Peyer's patch (tissue), 4 donors: ENCODE results near the gene PI4KA. TPM values are rescaled to one million over a fixed set of nuclear protein-coding genes. Genes with fewer than 3 reads are reported as not detected.
"Not testable (repeated sequence)": the region's sequence is repeated elsewhere in the genome, so short reads cannot be mapped to it uniquely, and the experiment has no call there.

Experiments used
- DNase-seq, 3 donors: peaks; one replicate each; pipeline ENCODE4 v3.0.0-alpha.2; 2017 to 2019
- H3K27ac ChIP-seq, 4 donors: fragments of 200-600 bp; sonication (generic); one replicate each; pipeline ENCODE4 v1.5.1; 2016 to 2019
- H3K27me3 ChIP-seq, 2 donors: fragments of 200-600 bp; sonication (generic); one replicate each; pipeline ENCODE4 v1.5.1; 2019
- H3K36me3 ChIP-seq, 3 donors: fragments of 200-600 bp; sonication (generic); one replicate each; pipeline ENCODE4 v1.5.1; 2016 to 2019
- H3K4me1 ChIP-seq, 4 donors: fragments of 200-600 bp; sonication (generic); one replicate each; pipeline ENCODE4 v1.5.1; 2016 to 2019
- H3K4me3 ChIP-seq, 4 donors: fragments of 200-600 bp; sonication (generic); 1 replicate in 3 of 4; 2 replicates in 1 of 4; pipeline ENCODE4 v1.5.1; 2016 to 2019; ENCODE audit warnings: mild to moderate bottlenecking in 1 of 4
- H3K9me3 ChIP-seq, 4 donors: fragments of 200-600 bp; sonication (generic); one replicate each; pipeline ENCODE4 v1.5.1; 2016 to 2019; ENCODE audit warnings: mild to moderate bottlenecking in 1 of 4
- POLR2A ChIP-seq, 2 donors: fragments of 450-650 bp; IDR thresholded peaks; one replicate each; pipeline ENCODE4 v1.5.1; 2017; ENCODE audit warnings: antibody characterized with exemption in 2 of 2, mild to moderate bottlenecking in 2 of 2, moderate library complexity in 2 of 2
- total RNA-seq, 4 donors: library from RNA; depleted of rRNA; stranded (reverse); fragments of >200 nt; gene quantifications; one replicate each; pipeline ENCODE4 v1.1.0, GENCODE V29; 2016
- TF ChIP-seq, protein P1 (sequence below), 6 experiments: fragments of 450-650 bp in 4 of 6; fragments of 200-600 bp in 2 of 6; sonication (generic) in 1 of 6; IDR thresholded peaks; one replicate each; pipeline ENCODE4 v1.5.1; 2017 to 2019; ENCODE audit warnings: antibody characterized with exemption in 6 of 6, mild to moderate bottlenecking in 3 of 6, moderate library complexity in 1 of 6

PI4KA gene
- total RNA-seq, 4 donors from 2014 or later = 99.7 to 184 (median 161) TPM

DNA sequence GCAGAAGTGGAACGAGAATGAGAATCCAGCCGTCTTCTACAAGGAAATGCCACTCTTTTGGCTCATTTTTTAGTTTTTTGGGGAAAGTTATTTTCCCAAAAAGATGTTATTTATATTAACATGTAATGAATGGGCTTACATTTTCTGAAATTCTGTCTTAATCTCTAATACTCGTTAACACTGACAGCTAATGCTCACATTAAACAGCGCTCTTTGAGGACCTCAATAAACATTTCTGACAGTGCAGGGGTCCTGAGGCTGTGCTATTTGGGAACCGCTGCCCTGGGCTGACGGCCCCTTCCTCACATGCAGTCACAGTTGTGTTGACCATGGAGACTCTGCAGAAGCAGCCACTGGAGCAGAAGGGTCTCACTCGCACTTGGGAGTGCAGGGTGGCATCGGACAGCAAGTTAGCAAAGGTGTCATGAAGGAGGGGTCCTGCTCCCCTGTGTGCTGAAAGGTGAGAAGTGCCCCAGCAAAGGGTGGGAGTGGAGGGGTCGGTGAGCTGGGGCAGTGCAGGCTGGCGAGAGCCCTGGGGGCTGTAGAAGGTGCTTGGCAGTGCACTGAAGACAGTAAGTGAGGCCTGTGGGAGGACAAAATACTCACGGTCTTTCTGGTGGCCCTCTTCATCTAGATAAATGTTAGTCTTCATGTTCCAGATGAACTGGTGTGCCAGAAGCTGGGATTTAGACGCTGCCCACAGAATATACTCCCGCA, 137.8 kb downstream of the PI4KA start:
- peak overlapping the region in 1 of 4 donors; percentile 18 for H3K27ac ChIP-seq
- no peaks in the 10 kb centered on the region for H3K4me1 ChIP-seq
- no peak overlapping the region for H3K4me3 ChIP-seq
- no peaks in the 10 kb centered on the region for H3K9me3 ChIP-seq
- TF ChIP-seq, protein P1, sequence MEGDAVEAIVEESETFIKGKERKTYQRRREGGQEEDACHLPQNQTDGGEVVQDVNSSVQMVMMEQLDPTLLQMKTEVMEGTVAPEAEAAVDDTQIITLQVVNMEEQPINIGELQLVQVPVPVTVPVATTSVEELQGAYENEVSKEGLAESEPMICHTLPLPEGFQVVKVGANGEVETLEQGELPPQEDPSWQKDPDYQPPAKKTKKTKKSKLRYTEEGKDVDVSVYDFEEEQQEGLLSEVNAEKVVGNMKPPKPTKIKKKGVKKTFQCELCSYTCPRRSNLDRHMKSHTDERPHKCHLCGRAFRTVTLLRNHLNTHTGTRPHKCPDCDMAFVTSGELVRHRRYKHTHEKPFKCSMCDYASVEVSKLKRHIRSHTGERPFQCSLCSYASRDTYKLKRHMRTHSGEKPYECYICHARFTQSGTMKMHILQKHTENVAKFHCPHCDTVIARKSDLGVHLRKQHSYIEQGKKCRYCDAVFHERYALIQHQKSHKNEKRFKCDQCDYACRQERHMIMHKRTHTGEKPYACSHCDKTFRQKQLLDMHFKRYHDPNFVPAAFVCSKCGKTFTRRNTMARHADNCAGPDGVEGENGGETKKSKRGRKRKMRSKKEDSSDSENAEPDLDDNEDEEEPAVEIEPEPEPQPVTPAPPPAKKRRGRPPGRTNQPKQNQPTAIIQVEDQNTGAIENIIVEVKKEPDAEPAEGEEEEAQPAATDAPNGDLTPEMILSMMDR (IDR thresholded peaks at IDR 0.05) = no peak
- TF ChIP-seq POLR2A (IDR thresholded peaks at IDR 0.05) = no peak
- peaks cover 0 to 38% (median 0%) of the 10 kb centered on the region in 3 donors for H3K36me3 ChIP-seq
- DNase-seq = no peak
- H3K27me3 ChIP-seq = no peaks in the 10 kb centered on the region

DNA sequence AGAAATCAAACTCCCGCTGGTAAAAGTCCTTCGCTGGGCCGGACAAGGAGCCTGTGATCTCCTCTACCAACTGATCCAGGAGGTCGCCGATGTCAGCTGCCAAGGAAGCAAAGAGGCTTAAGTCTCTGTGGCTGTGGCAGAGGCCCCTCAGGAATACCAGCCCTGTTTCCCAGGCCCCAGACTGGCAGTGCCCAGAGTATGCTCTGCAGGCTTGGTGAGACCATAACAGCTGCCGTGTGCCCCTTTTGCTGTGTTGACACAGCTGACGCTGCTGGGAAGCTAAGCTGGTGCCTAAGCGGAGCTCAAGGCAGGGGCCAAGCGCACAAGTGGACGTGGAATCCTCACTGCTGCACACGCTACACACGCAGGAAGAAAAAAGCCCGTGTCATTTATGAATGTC, 139.9 kb downstream of the PI4KA start:
- not testable (repeated sequence) for H3K9me3 ChIP-seq, H3K4me3 ChIP-seq, DNase-seq, H3K4me1 ChIP-seq, H3K27me3 ChIP-seq
- Histone ChIP-seq H3K27ac (peak overlapping the region in 1 of 4 donors; percentile 49), H3K36me3 (peaks cover 0 to 29% (median 0%) of the 10 kb centered on the region in 3 donors)

DNA sequence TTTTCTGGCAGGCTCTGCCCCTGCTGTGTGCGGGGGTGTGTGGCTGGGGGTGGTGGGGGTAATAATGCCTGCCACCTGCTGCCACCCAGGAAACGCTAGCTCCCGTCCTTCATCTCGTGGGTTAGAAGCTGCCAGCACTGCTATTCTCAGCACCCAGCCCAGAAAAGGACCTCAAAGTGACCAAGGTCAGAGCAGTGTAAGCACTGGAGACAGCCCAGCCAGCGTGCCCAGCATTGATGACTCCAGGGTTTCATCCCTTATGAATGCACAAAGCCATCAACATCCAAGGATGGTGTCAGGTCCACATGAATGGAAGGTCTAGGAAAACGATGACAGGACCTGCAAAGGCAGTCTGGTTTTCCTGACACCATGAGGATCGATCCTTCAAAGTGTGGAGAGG, 140.6 kb downstream of the PI4KA start:
- H3K4me1 ChIP-seq = not testable (repeated sequence)

DNA sequence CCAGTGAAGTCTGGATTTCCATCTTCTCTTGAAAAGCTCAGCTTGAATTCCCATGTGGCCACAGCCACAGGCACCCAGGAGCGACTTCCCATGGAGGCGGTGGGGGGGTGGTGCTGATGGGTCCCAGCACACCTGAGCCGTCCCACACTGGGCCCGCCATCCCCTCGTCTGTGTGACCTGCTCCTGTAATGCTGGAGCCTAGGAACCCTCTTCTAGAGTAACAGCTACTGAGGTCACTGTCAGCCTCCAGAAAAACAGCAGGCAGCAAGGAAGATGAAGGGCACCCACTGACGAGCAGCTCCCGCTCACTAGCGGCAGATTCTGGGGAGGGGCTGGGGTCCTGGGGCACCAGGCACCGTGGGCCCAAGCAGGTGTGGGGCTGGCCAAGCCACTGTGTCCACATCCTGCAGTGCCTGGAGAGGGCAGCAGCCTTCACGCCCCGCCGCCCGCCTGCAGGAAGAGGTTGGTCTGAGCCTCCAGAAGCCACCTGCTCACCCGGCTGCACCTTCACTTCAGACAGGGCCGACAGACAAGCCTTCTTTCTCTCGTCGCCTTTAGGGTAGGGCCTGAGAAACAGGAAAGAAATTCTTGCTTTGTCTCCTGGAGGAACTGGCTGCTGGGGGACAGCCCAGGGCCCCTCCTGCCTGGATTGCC, 141.3 kb downstream of the PI4KA start:
- DNase-seq = peak in 2 of 3 donors; percentile 55 to 58
- H3K4me1 ChIP-seq = not testable (repeated sequence)
- H3K36me3 ChIP-seq = peaks cover 0 to 36% (median 0%) of the 10 kb centered on the region in 3 donors

More for the DNA sequence above, 140.6 kb downstream of the PI4KA start:
- not testable (repeated sequence) for H3K9me3 ChIP-seq, H3K4me3 ChIP-seq, DNase-seq, H3K27me3 ChIP-seq
- Histone ChIP-seq H3K36me3 (peaks cover 0 to 32% (median 0%) of the 10 kb centered on the region in 3 donors), H3K27ac (peak overlapping the region in 1 of 4 donors; percentile 49)

DNA sequence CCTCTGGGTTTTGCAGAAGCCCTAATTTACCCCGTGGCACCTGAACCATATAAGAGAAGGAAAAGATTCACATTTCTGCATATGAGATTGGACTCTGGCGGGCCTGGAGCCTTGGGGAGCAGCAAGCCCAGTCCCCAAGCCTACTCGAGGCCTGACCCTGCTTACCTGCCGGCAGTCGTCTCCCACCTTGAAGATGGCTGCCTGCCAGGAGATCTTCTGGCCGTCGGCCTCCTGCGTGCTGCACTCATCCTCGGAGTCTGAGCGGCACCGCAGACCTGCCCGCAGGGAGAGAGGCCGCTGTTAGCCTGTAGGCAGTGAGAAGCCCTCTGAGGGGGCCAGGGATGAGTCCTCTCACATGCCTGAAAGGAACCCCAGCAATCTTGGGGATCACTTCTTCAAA, 145.5 kb downstream of the PI4KA start:
- H3K27me3 ChIP-seq, DNase-seq, H3K4me3 ChIP-seq, H3K27ac ChIP-seq, H3K9me3 ChIP-seq, H3K4me1 ChIP-seq: not testable (repeated sequence)
- peaks cover 0 to 28% (median 0%) of the 10 kb centered on the region in 3 donors for H3K36me3 ChIP-seq

More for the DNA sequence above, 141.3 kb downstream of the PI4KA start:
- H3K27me3 ChIP-seq, H3K4me3 ChIP-seq, H3K9me3 ChIP-seq: not testable (repeated sequence)
- peak overlapping the region in 1 of 4 donors; percentile 60 for H3K27ac ChIP-seq

DNA sequence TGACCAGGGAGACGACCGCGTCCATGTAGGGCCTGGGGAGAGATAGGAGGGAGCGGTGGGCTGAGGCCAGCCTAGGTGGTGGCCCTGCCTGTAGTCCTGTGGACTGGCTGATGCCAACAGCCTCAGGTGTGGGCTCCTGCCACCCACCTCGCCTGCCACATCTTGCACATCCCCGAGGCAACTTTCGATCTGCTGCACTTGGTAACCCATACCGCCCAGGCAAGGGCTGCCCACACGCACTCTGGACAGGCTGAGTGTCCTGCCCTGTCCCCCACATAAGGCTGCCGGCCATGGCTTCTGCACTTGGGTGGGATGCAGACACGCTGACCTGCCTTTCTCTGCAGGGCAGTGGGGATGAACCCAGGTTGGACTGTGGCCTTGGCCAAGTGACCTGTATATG, 148.6 kb downstream of the PI4KA start:
- H3K27ac ChIP-seq, H3K27me3 ChIP-seq, H3K9me3 ChIP-seq, H3K4me1 ChIP-seq, DNase-seq, H3K4me3 ChIP-seq: not testable (repeated sequence)
- H3K36me3 ChIP-seq = peaks cover 0 to 25% (median 0%) of the 10 kb centered on the region in 3 donors

DNA sequence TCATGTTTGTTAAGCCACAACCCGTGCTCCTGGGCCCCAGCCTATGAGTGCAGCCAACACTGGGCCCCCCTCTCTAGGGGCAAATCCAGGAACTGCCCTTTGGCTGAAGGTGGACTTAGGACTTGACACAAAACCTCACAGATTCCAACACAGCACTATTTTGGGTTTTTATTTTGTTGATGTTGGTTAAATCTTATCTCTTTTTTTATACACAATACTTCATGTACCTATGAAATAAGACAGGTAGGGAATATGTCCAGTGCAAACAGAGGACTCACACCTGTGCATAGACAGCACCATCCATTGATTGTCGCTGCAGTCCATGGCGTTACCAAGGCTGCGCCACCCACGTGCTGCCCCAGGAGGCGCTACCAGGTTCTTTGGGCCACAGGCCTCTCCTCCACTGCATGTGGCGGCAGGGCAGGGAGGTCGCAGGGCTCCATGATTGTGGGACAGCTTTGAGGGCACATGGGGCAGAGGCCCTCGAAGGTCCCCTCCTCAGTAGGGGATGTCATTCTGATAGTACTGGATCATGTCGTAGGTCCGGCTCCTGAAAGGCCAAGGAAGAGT, 151.0 kb downstream of the PI4KA start:
- H3K36me3 ChIP-seq = peaks cover 0 to 15% (median 0%) of the 10 kb centered on the region in 3 donors
- H3K27me3 ChIP-seq, H3K27ac ChIP-seq, H3K9me3 ChIP-seq, DNase-seq, H3K4me3 ChIP-seq: not testable (repeated sequence)
- H3K4me1 ChIP-seq = peaks cover 0 to 10% (median 2%) of the 10 kb centered on the region in 4 donors

DNA sequence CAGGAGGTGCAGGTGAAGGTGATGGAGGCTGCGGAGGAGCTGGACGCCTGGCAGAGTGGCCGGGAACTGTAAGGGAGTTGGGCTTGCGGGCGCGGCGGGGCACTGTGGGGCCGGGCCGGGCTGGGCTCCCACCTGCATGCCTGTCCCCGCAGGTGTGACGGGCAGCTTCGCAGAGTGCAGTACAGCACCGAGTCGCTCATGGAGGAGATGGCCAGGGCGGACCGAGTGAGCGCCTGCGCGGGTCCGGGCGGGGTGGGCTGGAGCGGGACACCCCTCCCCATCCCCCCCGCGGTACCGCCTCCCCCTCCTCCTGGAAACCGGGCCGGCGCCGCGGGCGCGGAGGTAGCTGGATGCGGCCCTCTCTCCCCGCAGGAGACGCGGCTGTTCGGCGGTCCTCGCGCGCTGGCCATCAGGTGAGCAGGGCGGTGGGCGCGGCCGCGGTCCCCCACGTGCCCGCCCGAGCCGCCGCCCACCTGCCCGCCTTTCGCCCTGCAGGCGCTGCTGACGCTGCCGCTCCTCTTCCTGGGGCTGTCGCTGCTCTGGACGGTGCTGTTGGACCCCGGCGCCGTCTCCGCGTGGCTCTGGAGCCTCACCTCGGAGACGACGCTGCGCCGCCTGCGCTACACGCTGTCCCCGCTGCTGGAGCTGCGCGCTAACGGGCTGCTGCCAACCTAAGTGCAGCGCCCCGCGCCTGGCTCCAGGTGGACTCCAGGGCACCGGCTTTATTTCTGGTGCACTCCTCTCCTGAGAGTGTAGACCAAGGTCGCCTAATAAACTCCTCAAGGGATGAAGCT, 154.6 kb downstream of the PI4KA start:
- Histone ChIP-seq H3K4me1 (peaks cover 0 to 10% (median 2%) of the 10 kb centered on the region in 4 donors), H3K27ac (peak overlapping the region in 3 of 4 donors; percentile 31 to 92 (median 89)), H3K4me3 (peak overlapping the region; percentile 43 to 60 (median 54))
- TF ChIP-seq, protein P1 (IDR thresholded peaks at IDR 0.05) = peak in 2 of 6 experiments; percentile 25 to 32
- H3K9me3 ChIP-seq, H3K36me3 ChIP-seq, H3K27me3 ChIP-seq: not testable (repeated sequence)
- peak in 2 of 3 donors; percentile 57 to 61 for DNase-seq

DNA sequence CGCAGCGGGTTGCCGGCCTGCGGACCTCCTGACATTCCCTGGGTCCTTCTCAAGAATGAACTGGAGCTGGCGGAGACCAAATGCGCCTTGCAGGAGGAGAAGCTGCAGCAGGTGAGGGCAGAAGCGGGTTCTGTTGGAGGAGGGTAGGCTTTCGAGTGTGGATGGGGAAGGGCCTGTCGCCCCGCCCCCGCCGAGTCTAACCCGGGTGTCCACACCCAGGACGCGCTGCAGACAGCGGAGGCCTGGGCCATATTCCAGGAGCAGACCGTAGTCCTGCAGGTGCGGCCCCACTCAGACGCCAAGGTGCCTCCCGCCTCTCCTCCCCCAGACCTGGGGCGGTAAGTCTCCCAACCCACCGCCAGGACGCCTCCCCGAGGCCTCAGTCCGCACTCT, 155.2 kb downstream of the PI4KA start:
- H3K9me3 ChIP-seq, DNase-seq, H3K27me3 ChIP-seq, H3K36me3 ChIP-seq: not testable (repeated sequence)
- Histone ChIP-seq H3K27ac (peak overlapping the region in 3 of 4 donors; percentile 87 to 92 (median 89)), H3K4me3 (peak overlapping the region; percentile 43 to 60 (median 54)), H3K4me1 (peaks cover 0 to 10% (median 2%) of the 10 kb centered on the region in 4 donors)
